WTC11 (cell line): ENCODE results near the gene RHOT2. TPM values are rescaled to one million over a fixed set of nuclear protein-coding genes. Genes with fewer than 3 reads are reported as not detected.

Source experiments
- ATAC-seq: fragments of 200-7000 bp; cut with Tn5 transposase; 2 replicates; pipeline ENCODE4 v1.10.0; 2021; ENCODE audit warnings: mild to moderate bottlenecking, moderate library complexity
- CTCF ChIA-PET: fragments of 300-600 bp; sonication (Branson Sonifier 250); formaldehyde crosslinking; loops from one replicate; lab custom pipeline; 2021; ENCODE audit warnings: antibody characterized with exemption; lab: Charles Lee
- POLR2A ChIA-PET: fragments of 350-600 bp; sonication (Branson Sonifier 250); formaldehyde crosslinking; loops from one replicate; lab custom pipeline; 2021; ENCODE audit warnings: antibody characterized with exemption; lab: Charles Lee
- DNase-seq: peaks from one replicate; pipeline ENCODE4 v3.0.0; 2021; ENCODE audit warnings: low spot score
- H3K27ac Mint-ChIP-seq: 2 replicates; pipeline ENCODE4 v1.8.0; 2021; ENCODE audit warnings: mixed read lengths
- H3K27me3 Mint-ChIP-seq: 2 replicates; pipeline ENCODE4 v1.8.0; 2021; ENCODE audit warnings: low read depth, mild to moderate bottlenecking, moderate library complexity, mixed read lengths
- H3K36me3 Mint-ChIP-seq: 2 replicates; pipeline ENCODE4 v1.8.0; 2021; ENCODE audit warnings: mixed read lengths
- H3K4me1 Mint-ChIP-seq: 2 replicates; pipeline ENCODE4 v1.8.0; 2022; ENCODE audit warnings: mixed read lengths
- H3K4me3 Mint-ChIP-seq: 2 replicates; pipeline ENCODE4 v1.8.0; 2021; ENCODE audit warnings: mild to moderate bottlenecking, moderate library complexity, mixed read lengths
- H3K9me3 Mint-ChIP-seq: 2 replicates; pipeline ENCODE4 v1.8.0; 2021; ENCODE audit warnings: mixed read lengths
- ETV6 ChIP-seq: sonication (generic); formaldehyde crosslinking; IDR thresholded peaks from 2 replicates; pipeline ENCODE4 v1.8.1; 2022; ENCODE audit warnings: mild to moderate bottlenecking, missing genetic modification reagents
- FOXJ3 ChIP-seq: sonication (generic); formaldehyde crosslinking; IDR thresholded peaks from 2 replicates; pipeline ENCODE4 v1.9.0; 2021; ENCODE audit warnings: missing genetic modification reagents, mild to moderate bottlenecking, borderline replicate concordance
- FOXK1 ChIP-seq: sonication (generic); formaldehyde crosslinking; IDR thresholded peaks from 2 replicates; pipeline ENCODE4 v1.8.0; 2022; ENCODE audit warnings: mild to moderate bottlenecking, moderate library complexity, missing genetic modification reagents
- GABPB1 ChIP-seq: sonication (generic); formaldehyde crosslinking; IDR thresholded peaks from 2 replicates; pipeline ENCODE4 v1.8.1; 2023; ENCODE audit warnings: mild to moderate bottlenecking, missing genetic modification reagents
- MXD4 ChIP-seq: fragments of 250-450 bp; sonication (Bioruptor Pico); IDR thresholded peaks from 2 replicates; pipeline ENCODE4 v1.8.0; 2021; ENCODE audit warnings: mild to moderate bottlenecking, moderate library complexity, borderline replicate concordance
- NR3C1 ChIP-seq: sonication (generic); formaldehyde crosslinking; conservative IDR thresholded peaks from 2 replicates; pipeline ENCODE4 v1.8.1; 2023; ENCODE audit warnings: low read depth, mild to moderate bottlenecking, missing genetic modification reagents
- RELA ChIP-seq: sonication (generic); formaldehyde crosslinking; IDR thresholded peaks from 2 replicates; pipeline ENCODE4 v1.8.1; 2022; ENCODE audit warnings: missing genetic modification reagents, mild to moderate bottlenecking, borderline replicate concordance
- RORB ChIP-seq: fragments of 250-450 bp; sonication (Bioruptor Pico); IDR thresholded peaks from 2 replicates; pipeline ENCODE4 v1.9.0; 2021; ENCODE audit warnings: mild to moderate bottlenecking
- SMAD3 ChIP-seq: sonication (generic); formaldehyde crosslinking; IDR thresholded peaks from 2 replicates; pipeline ENCODE4 v1.8.0; 2022; ENCODE audit warnings: missing genetic modification reagents, mild to moderate bottlenecking, borderline replicate concordance
- TCF7 ChIP-seq: sonication (generic); formaldehyde crosslinking; IDR thresholded peaks from 2 replicates; pipeline ENCODE4 v1.8.0; 2022; ENCODE audit warnings: mild to moderate bottlenecking, low read depth, missing genetic modification reagents, moderate library complexity
- TEAD1 ChIP-seq: sonication (generic); formaldehyde crosslinking; IDR thresholded peaks from 2 replicates; pipeline ENCODE4 v1.8.0; 2022; ENCODE audit warnings: mild to moderate bottlenecking, missing genetic modification reagents
- ZBTB21 ChIP-seq: sonication (generic); formaldehyde crosslinking; IDR thresholded peaks from 2 replicates; pipeline ENCODE4 v1.8.1; 2023; ENCODE audit warnings: mild to moderate bottlenecking, missing genetic modification reagents, borderline replicate concordance
- ZNF232 ChIP-seq: sonication (generic); formaldehyde crosslinking; IDR thresholded peaks from 2 replicates; pipeline ENCODE4 v1.8.0; 2022; ENCODE audit warnings: mild to moderate bottlenecking, missing genetic modification reagents
- total RNA-seq: library from RNA; stranded (reverse); gene quantifications from 3 replicates; pipeline ENCODE4 v1.2.3, GENCODE V29; 2021
- TF ChIP-seq, protein P1 (sequence below): sonication (generic); formaldehyde crosslinking; IDR thresholded peaks from 2 replicates; pipeline ENCODE4 v1.8.1; 2023; ENCODE audit warnings: mild to moderate bottlenecking, missing genetic modification reagents, moderate library complexity
- TF ChIP-seq, protein P2 (sequence below): sonication (generic); formaldehyde crosslinking; IDR thresholded peaks from 2 replicates; pipeline ENCODE4 v1.8.0; 2022; ENCODE audit warnings: mild to moderate bottlenecking, missing genetic modification reagents
- TF ChIP-seq, protein P3 (sequence below): fragments of 250-450 bp; sonication (Bioruptor Pico); IDR thresholded peaks from 2 replicates; pipeline ENCODE4 v1.9.0; 2021; ENCODE audit warnings: mild to moderate bottlenecking, borderline replicate concordance
- TF ChIP-seq, protein P4 (sequence below): sonication (generic); formaldehyde crosslinking; IDR thresholded peaks from 2 replicates; pipeline ENCODE4 v1.8.0; 2022; ENCODE audit warnings: mild to moderate bottlenecking, missing genetic modification reagents

The RHOT2 gene
- total RNA-seq, 1 experiment from 2014 or later = 285 TPM

DNA sequence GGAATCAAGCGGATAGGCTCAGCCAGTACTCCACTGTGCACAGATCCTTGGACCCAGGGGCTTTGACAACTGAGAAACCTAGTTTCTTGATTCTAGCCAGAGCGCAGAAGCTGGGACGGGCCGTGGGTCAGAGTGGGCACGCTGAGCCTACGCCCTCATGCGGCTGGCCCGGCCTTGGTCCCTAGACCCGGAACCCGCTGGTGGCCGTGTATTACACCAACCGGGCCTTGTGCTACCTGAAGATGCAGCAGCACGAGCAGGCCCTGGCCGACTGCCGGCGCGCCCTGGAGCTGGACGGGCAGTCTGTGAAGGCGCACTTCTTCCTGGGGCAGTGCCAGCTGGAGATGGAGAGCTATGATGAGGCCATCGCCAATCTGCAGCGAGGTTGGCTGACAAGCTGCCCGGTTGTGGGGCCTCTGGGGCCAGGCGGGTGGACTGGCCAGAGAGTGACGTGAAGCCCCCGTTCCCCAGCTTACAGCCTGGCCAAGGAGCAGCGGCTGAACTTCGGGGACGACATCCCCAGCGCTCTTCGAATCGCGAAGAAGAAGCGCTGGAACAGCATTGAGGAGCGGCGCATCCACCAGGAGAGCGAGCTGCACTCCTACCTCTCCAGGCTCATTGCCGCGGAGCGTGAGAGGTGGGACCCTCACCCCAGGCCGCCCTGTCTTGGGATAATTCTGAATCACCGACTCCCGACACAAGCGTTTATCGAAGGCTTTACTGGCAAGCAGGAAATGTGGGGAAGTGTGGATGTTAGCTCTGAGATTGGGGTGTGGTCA, 13.2 kb downstream of the RHOT2 start (continued):
- 0 out of 2 replicates have a peak, but pooled peaks have one; percentile 37 for TF ChIP-seq ETV6
- TF ChIP-seq FOXK1 (CRISPR knock-in tag) = no peak
- no peak for TF ChIP-seq RORB (CRISPR knock-in tag)
- TF ChIP-seq NR3C1 (CRISPR knock-in tag) = no peak
- TF ChIP-seq ZBTB21 (CRISPR knock-in tag) = no peak
- no peak for TF ChIP-seq TCF7 (CRISPR knock-in tag)
- TF ChIP-seq, protein P1, sequence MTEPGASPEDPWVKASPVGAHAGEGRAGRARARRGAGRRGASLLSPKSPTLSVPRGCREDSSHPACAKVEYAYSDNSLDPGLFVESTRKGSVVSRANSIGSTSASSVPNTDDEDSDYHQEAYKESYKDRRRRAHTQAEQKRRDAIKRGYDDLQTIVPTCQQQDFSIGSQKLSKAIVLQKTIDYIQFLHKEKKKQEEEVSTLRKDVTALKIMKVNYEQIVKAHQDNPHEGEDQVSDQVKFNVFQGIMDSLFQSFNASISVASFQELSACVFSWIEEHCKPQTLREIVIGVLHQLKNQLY (CRISPR knock-in tag) = no peak
- 0 out of 2 replicates have a peak, but pooled peaks have one; percentile 23 for TF ChIP-seq GABPB1 (CRISPR knock-in tag)
- TF ChIP-seq, protein P2, sequence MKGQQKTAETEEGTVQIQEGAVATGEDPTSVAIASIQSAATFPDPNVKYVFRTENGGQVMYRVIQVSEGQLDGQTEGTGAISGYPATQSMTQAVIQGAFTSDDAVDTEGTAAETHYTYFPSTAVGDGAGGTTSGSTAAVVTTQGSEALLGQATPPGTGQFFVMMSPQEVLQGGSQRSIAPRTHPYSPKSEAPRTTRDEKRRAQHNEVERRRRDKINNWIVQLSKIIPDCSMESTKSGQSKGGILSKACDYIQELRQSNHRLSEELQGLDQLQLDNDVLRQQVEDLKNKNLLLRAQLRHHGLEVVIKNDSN = no peak
- no peak for TF ChIP-seq FOXJ3 (CRISPR knock-in tag)
- TF ChIP-seq, protein P3, sequence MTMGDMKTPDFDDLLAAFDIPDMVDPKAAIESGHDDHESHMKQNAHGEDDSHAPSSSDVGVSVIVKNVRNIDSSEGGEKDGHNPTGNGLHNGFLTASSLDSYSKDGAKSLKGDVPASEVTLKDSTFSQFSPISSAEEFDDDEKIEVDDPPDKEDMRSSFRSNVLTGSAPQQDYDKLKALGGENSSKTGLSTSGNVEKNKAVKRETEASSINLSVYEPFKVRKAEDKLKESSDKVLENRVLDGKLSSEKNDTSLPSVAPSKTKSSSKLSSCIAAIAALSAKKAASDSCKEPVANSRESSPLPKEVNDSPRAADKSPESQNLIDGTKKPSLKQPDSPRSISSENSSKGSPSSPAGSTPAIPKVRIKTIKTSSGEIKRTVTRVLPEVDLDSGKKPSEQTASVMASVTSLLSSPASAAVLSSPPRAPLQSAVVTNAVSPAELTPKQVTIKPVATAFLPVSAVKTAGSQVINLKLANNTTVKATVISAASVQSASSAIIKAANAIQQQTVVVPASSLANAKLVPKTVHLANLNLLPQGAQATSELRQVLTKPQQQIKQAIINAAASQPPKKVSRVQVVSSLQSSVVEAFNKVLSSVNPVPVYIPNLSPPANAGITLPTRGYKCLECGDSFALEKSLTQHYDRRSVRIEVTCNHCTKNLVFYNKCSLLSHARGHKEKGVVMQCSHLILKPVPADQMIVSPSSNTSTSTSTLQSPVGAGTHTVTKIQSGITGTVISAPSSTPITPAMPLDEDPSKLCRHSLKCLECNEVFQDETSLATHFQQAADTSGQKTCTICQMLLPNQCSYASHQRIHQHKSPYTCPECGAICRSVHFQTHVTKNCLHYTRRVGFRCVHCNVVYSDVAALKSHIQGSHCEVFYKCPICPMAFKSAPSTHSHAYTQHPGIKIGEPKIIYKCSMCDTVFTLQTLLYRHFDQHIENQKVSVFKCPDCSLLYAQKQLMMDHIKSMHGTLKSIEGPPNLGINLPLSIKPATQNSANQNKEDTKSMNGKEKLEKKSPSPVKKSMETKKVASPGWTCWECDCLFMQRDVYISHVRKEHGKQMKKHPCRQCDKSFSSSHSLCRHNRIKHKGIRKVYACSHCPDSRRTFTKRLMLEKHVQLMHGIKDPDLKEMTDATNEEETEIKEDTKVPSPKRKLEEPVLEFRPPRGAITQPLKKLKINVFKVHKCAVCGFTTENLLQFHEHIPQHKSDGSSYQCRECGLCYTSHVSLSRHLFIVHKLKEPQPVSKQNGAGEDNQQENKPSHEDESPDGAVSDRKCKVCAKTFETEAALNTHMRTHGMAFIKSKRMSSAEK (CRISPR knock-in tag) = no peak
- no peak for TF ChIP-seq SMAD3
- TF ChIP-seq ZNF232 (CRISPR knock-in tag) = no peak
- TF ChIP-seq, all 79 proteins: peak for 6

DNA sequence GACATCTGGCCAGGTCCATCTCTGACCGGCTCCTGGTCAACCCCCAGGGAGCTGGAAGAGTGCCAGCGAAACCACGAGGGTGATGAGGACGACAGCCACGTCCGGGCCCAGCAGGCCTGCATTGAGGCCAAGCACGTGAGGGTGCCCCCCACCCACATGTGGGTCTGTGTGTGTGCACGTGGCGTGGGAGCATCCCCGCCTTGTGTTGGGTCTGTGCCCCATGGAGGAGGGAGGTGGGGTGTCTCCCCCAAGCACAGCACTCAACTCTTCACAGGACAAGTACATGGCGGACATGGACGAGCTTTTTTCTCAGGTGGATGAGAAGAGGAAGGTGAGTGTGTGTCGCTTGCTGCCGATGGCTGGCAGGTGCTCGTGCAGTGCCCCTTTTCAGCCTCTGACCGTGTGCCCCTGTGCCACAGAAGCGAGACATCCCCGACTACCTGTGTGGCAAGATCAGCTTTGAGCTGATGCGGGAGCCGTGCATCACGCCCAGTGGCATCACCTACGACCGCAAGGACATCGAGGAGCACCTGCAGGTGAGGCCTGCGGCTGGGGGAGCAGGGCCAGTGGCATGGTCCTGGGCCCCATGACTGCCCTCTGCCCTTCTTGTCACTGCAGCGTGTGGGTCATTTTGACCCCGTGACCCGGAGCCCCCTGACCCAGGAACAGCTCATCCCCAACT, 14.0 kb downstream of the RHOT2 start:
- POLR2A ChIA-PET = no interaction called here
- DNase-seq (no peak), ATAC-seq (no peak)
- Mint-ChIP-seq H3K36me3 (peaks cover 25% of the 10 kb centered on the region), H3K27me3 (no peaks in the 10 kb centered on the region), H3K4me3 (peak overlapping the region; percentile 76), H3K27ac (no peak overlapping the region), H3K9me3 (no peaks in the 10 kb centered on the region), H3K4me1 (peaks cover 21% of the 10 kb centered on the region)
- CTCF ChIA-PET = interaction anchor here (0.7 to 2.7 kb wide), 7 partner anchors 13 to 103 kb away, joined by 3 to 12 read pairs (median 3); no protein-coding TSS in a partner anchor
- TF ChIP-seq, protein P2 = 0 out of 2 replicates have a peak, but pooled peaks have one; percentile 10
- TF ChIP-seq MXD4 (CRISPR knock-in tag) = no peak
- TF ChIP-seq RELA = 0 out of 2 replicates have a peak, but pooled peaks have one; percentile 48
- TF ChIP-seq NR3C1 (CRISPR knock-in tag) = no peak
- TF ChIP-seq, protein P4, sequence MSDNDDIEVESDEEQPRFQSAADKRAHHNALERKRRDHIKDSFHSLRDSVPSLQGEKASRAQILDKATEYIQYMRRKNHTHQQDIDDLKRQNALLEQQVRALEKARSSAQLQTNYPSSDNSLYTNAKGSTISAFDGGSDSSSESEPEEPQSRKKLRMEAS (CRISPR knock-in tag) = 0 out of 2 replicates have a peak, but pooled peaks have one; percentile 27
- 0 out of 2 replicates have a peak, but pooled peaks have one; percentile 8 for TF ChIP-seq TEAD1 (CRISPR knock-in tag)
